Sigmoid colon (tissue), 7 donors: ENCODE results near the gene ABHD13. TPM values are rescaled to one million over a fixed set of nuclear protein-coding genes. Genes with fewer than 3 reads are reported as not detected.
"Not testable (repeated sequence)": the region's sequence is repeated elsewhere in the genome, so short reads cannot be mapped to it uniquely, and the experiment has no call there.

ENCODE experiments used
- DNase-seq: peaks from one replicate; pipeline ENCODE4 v3.0.0-alpha.2; 2019
- H3K27ac ChIP-seq, 4 donors: fragments of 200-600 bp; sonication (generic); one replicate each; pipeline ENCODE4 v1.5.1; 2016 to 2019; ENCODE audit warnings: mild to moderate bottlenecking in 1 of 4
- H3K27me3 ChIP-seq, 3 donors: fragments of 200-600 bp; sonication (generic); one replicate each; pipeline ENCODE4 v1.5.1; 2019; ENCODE audit warnings: mild to moderate bottlenecking in 1 of 3
- H3K36me3 ChIP-seq, 4 donors: fragments of 200-600 bp; sonication (generic); one replicate each; pipeline ENCODE4 v1.5.1; 2016 to 2019
- H3K4me1 ChIP-seq, 4 donors: fragments of 200-600 bp; sonication (generic); one replicate each; pipeline ENCODE4 v1.5.1; 2017 to 2019
- H3K4me3 ChIP-seq, 4 donors: fragments of 200-600 bp; sonication (generic); one replicate each; pipeline ENCODE4 v1.5.1; 2017 to 2019; ENCODE audit warnings: mild to moderate bottlenecking in 2 of 4, moderate library complexity in 1 of 4
- H3K9me3 ChIP-seq, 4 donors: fragments of 200-600 bp in 3 of 4; sonication (generic) in 3 of 4; one replicate each; pipeline versions ENCODE4 v1.5.1 to v1.6.1; 2013 to 2019
- EP300 ChIP-seq, 4 donors: sonication (generic); formaldehyde crosslinking; IDR thresholded peaks; one replicate each; pipeline ENCODE4 v1.6.1; 2017; ENCODE audit warnings: antibody characterized with exemption in 4 of 4
- POLR2A ChIP-seq, 2 donors: fragments of 450-650 bp; IDR thresholded peaks; one replicate each; pipeline ENCODE4 v1.6.1; 2016; ENCODE audit warnings: antibody characterized with exemption in 2 of 2, mild to moderate bottlenecking in 2 of 2, moderate library complexity in 2 of 2
- POLR2AphosphoS5 ChIP-seq, 4 donors: sonication (generic); formaldehyde crosslinking; IDR thresholded peaks; one replicate each; pipeline ENCODE4 v1.6.1; 2017; ENCODE audit warnings: antibody characterized with exemption in 4 of 4
- WGBS, 2 donors: extraction: QIAGEN DNeasy Blood & Tissue Kit; methylation state at CpG; one replicate each; pipeline ENCODE4 v1.1.7; 2013; 5-methylcytosine and 5-hydroxymethylcytosine counted together
- intact Hi-C: fragments of 100-400 bp; cut with DNase I; formaldehyde crosslinking; loops from one replicate; pipeline ENCODE4 v1.15.1; 2023
- polyA plus RNA-seq, 3 donors: library from polyadenylated mRNA; stranded (reverse); fragments of 200-250 nt; gene quantifications; one replicate each; pipeline ENCODE4 v1.2.3, GENCODE V29; 2013
- total RNA-seq, 4 donors: library from RNA; depleted of rRNA; stranded (reverse); fragments of >200 nt; gene quantifications; one replicate each; pipeline ENCODE4 v1.1.0, GENCODE V29; 2016
- TF ChIP-seq, protein P1 (sequence below), 4 experiments: fragments of 450-650 bp in 3 of 4; fragments of 200-600 bp in 1 of 4; IDR thresholded peaks; one replicate each; pipeline ENCODE4 v1.5.1; 2016 to 2019; ENCODE audit warnings: antibody characterized with exemption in 4 of 4, mild to moderate bottlenecking in 3 of 4, moderate library complexity in 2 of 4
- donor health status: healthy with polysubstance abuse.
- donor health status: Bipolar disorder and iron deficiency.
- donor health status: healthy.

Gene ABHD13
- total and polyA plus RNA-seq, 7 donors, result 4.2 to 15.7 (median 13.0) TPM

DNA sequence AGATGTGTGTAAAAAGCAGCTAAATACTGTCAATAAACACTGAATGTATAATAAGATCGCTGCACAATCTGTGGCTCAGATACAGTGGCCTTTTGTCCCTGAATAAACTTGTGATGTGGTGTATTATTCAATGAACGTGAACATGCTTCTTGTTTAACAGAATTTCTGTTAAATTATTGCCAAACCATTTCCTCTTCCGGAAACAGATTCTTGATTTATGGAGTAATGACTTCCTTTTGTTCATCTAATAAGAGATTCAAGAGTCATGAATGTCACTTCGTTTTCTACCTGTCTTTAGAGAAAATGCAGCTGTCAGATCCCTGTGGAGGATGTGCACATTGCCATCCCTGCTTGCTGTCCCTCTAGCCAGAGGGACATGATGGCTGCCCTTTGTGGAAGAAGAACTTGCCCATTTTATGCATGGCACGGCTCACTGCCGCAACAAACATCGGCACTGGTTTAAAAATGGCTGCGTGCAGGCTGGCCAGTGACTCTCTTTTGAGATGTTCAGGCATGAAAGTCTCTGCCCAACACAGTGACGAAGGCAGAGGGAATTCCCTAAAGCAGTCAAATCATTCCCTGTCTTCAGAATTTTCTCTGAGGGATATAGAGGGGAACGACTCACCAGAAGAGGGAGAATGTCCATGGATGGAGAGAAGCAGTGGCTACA is 48.3 kb downstream of the ABHD13 start:
- H3K9me3 ChIP-seq, result no peaks in the 10 kb centered on the region

GRCh38 chr13:108267347-108267746 is 49.2 kb downstream of the ABHD13 start:
- 73 to 85% methylated on average over 4 of the region's 4 CpGs for WGBS, 2 donors
- intact Hi-C loops, result no loop called here
- no peak overlapping the region for H3K27ac ChIP-seq

More for the DNA sequence above, 48.3 kb downstream of the ABHD13 start:
- Histone ChIP-seq H3K4me1 (peaks cover 0 to 8% (median 0%) of the 10 kb centered on the region in 4 donors), H3K4me3 (no peak overlapping the region), H3K27me3 (no peaks in the 10 kb centered on the region), H3K27ac (peak overlapping the region in 1 of 4 donors; percentile 5), H3K36me3 (peaks cover 0 to 5% (median 0%) of the 10 kb centered on the region in 4 donors)
- no peak for DNase-seq
- no peak for TF ChIP-seq POLR2AphosphoS5 (IDR thresholded peaks at IDR 0.05)
- 50 to 82% methylated on average over 10 of the region's 10 CpGs for WGBS, 2 donors
- intact Hi-C loops, result no loop called here

DNA sequence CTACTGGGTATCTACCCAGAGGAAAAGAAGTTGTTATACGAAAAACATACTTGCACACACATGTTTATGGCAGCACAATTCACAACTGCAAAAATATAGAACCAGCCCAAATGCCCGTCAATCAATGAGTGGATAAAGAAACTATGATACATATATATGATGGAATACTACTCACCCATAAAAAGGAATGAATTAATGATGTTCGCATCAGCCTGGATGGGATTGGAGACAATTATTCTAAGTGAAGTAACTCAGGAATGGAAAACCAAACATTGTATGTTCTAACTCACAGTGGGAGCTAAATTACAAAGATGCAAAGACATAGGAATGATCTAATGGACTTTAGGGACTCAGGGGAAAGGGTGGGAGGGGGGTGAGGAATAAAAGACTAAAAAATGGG is 49.7 kb downstream of the ABHD13 start:
- H3K4me3 ChIP-seq, H3K9me3 ChIP-seq, H3K4me1 ChIP-seq, H3K36me3 ChIP-seq, DNase-seq, intact Hi-C loops, H3K27ac ChIP-seq, H3K27me3 ChIP-seq: not testable (repeated sequence)
- WGBS, 2 donors, result 97 to 98% methylated on average over 3 of the region's 3 CpGs

More at GRCh38 chr13:108267347-108267746, 49.2 kb downstream of the ABHD13 start:
- Histone ChIP-seq H3K9me3 (no peaks in the 10 kb centered on the region), H3K36me3 (peaks cover 0 to 5% (median 0%) of the 10 kb centered on the region in 4 donors), H3K27me3 (no peaks in the 10 kb centered on the region), H3K4me3 (no peak overlapping the region), H3K4me1 (peaks cover 0 to 8% (median 0%) of the 10 kb centered on the region in 4 donors)
- TF ChIP-seq, protein P1, sequence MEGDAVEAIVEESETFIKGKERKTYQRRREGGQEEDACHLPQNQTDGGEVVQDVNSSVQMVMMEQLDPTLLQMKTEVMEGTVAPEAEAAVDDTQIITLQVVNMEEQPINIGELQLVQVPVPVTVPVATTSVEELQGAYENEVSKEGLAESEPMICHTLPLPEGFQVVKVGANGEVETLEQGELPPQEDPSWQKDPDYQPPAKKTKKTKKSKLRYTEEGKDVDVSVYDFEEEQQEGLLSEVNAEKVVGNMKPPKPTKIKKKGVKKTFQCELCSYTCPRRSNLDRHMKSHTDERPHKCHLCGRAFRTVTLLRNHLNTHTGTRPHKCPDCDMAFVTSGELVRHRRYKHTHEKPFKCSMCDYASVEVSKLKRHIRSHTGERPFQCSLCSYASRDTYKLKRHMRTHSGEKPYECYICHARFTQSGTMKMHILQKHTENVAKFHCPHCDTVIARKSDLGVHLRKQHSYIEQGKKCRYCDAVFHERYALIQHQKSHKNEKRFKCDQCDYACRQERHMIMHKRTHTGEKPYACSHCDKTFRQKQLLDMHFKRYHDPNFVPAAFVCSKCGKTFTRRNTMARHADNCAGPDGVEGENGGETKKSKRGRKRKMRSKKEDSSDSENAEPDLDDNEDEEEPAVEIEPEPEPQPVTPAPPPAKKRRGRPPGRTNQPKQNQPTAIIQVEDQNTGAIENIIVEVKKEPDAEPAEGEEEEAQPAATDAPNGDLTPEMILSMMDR (IDR thresholded peaks at IDR 0.05), result no peak
- TF ChIP-seq POLR2A (IDR thresholded peaks at IDR 0.05) (no peak), EP300 (IDR thresholded peaks at IDR 0.05) (no peak), POLR2AphosphoS5 (IDR thresholded peaks at IDR 0.05) (no peak)
- no peak for DNase-seq

DNA sequence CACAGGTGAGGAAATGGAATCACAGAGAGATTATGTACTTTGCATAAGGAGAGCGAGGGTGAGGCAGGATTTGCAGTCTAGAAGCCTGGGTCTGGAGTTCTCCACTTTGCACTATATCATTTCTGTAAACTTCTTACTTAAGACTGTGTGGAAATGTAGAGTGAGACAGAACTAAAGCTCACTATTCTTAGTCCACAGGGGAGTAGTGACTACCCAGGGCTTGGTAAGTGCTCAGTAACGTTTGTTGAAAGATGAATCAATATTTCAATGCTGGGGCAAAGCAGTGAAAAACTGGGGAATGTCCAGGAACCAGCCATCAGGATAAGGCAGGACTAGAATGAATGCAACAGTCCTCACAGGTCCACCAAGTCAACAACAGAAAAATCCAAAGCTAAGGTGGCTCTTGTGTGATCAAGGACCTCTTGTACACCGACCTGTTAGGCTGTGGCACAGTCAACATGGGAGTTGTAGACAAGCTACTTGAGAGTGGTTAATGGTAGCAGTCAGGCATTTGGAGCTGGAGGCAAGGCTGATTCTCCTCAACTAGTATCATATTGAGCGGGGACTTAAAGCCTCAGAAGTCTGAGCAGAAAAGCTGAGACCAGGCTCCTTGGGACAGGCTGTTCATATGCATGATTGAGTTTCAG is 50.4 kb downstream of the ABHD13 start:
- 78 to 79% methylated on average over 4 of the region's 4 CpGs for WGBS, 2 donors

GRCh38 chr13:108269601-108270328 is 51.6 kb downstream of the ABHD13 start, which contains the start of gene TNFSF13B:
TSS of gene TNFSF13B (plus strand) at chr13:108269718. CDS start at chr13:108269896, 178 bp downstream.
- Histone ChIP-seq H3K4me1 (peaks cover 0 to 8% (median 0%) of the 10 kb centered on the region in 4 donors), H3K9me3 (no peaks in the 10 kb centered on the region), H3K27ac (peak within 1 kb of the TSS; percentile 33 to 63 (median 53)), H3K36me3 (peaks cover 0 to 5% (median 0%) of the 10 kb centered on the region in 4 donors), H3K27me3 (no peaks in the 10 kb centered on the region), H3K4me3 (peak within 1 kb of the TSS; percentile 1 to 46 (median 38))
- 7 to 16% methylated on average over 16 of the region's 16 CpGs for WGBS, 2 donors
- peak; percentile 62 for DNase-seq
- intact Hi-C loops, result no loop called here
- no peak for TF ChIP-seq EP300 (IDR thresholded peaks at IDR 0.05)
- no peak for TF ChIP-seq POLR2A (IDR thresholded peaks at IDR 0.05)
- TF ChIP-seq, protein P1 (IDR thresholded peaks at IDR 0.05), result no peak
- TF ChIP-seq POLR2AphosphoS5 (IDR thresholded peaks at IDR 0.05), result no peak

More for the DNA sequence above, 50.4 kb downstream of the ABHD13 start:
- Histone ChIP-seq H3K4me3 (no peak overlapping the region), H3K36me3 (peaks cover 0 to 5% (median 0%) of the 10 kb centered on the region in 4 donors), H3K27ac (peak overlapping the region in 2 of 4 donors; percentile 54 to 63), H3K9me3 (no peaks in the 10 kb centered on the region), H3K4me1 (peaks cover 0 to 8% (median 0%) of the 10 kb centered on the region in 4 donors), H3K27me3 (no peaks in the 10 kb centered on the region)
- DNase-seq, result no peak
- TF ChIP-seq POLR2AphosphoS5 (IDR thresholded peaks at IDR 0.05) (no peak), EP300 (IDR thresholded peaks at IDR 0.05) (no peak), POLR2A (IDR thresholded peaks at IDR 0.05) (no peak)
- TF ChIP-seq, protein P1 (IDR thresholded peaks at IDR 0.05), result no peak
- intact Hi-C loops, result no loop called here
